Stimulated activated CD4-positive, alpha-beta T cell treated with anti-CD3 and anti-CD28 coated beads, Interleukin-4, amount 100 ng/mL, for 48 hours (primary cell): ENCODE measurements around the gene ASGR1.

Experiments
- DNase-seq, 2 donors: peaks; one replicate each; pipeline ENCODE4 v3.0.0-alpha.2; 2020; ENCODE audit warnings: low read depth in 2 of 2

Gene ASGR1

DNA sequence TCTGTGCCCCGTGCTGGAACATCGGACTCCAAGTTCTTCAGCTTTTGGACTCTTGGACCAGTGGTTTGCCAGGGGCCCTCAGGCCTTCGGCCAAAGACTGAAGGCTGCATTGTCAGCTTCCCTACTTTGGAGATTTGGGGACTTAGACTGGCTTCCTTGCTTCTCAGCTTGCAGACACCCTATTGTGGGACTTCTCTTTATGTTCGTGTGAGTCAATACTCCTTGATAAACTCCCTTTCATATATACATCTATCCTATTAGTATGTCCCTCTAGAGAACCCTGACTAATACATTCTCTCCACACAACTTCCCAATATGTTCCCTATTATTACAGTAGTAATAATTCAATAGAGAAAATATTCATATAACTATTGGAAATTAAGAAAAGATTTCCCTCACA, 55.3 kb downstream of the ASGR1 start:
- no peak for DNase-seq
